OCI-LY7 (cell line): ENCODE results near the gene LZTS3. TPM values are rescaled to one million over a fixed set of nuclear protein-coding genes. Genes with fewer than 3 reads are reported as not detected.
"Not testable (repeated sequence)": the region's sequence is repeated elsewhere in the genome, so short reads cannot be mapped to it uniquely, and the experiment has no call there.

ENCODE experiments used
- BruUV-seq: library from RNA; stranded (reverse); fragments of 400-500 nt; replicated peaks from 2 replicates; lab custom pipeline; 2021; lab: Mats Ljungman, UMichigan
- CTCF ChIA-PET: fragments of 300-600 bp; sonication (Branson Sonifier 250); formaldehyde crosslinking; loops from one replicate; lab custom pipeline; 2022; ENCODE audit warnings: antibody characterized with exemption; ENCODE audit not compliant: unreplicated experiment; lab: Charles Lee
- POLR2A ChIA-PET: fragments of 300-600 bp; sonication (Branson Sonifier 250); formaldehyde crosslinking; loops from one replicate; lab custom pipeline; 2022; ENCODE audit warnings: antibody characterized with exemption; lab: Charles Lee
- DNase-seq: peaks from one replicate; pipeline ENCODE4 v3.0.0-alpha.2; 2015; ENCODE audit warnings: low spot score
- H2AFZ ChIP-seq: fragments of 200-600 bp; sonication (generic), shearing (Covaris generic); 2 replicates; pipeline ENCODE4 v1.6.1; 2014; ENCODE audit warnings: mild to moderate bottlenecking, antibody characterized with exemption, low read length, moderate library complexity
- H3K27ac ChIP-seq: fragments of 200-600 bp; sonication (generic); 2 replicates; pipeline ENCODE4 v1.5.1; 2014; ENCODE audit warnings: mixed run types, low read depth, mild to moderate bottlenecking, moderate library complexity, low read length, inconsistent platforms; ENCODE audit not compliant: poor library complexity, severe bottlenecking
- H3K36me3 ChIP-seq: fragments of 200-600 bp; sonication (generic); 2 replicates; pipeline ENCODE4 v1.6.1; 2014; ENCODE audit warnings: mild to moderate bottlenecking, antibody characterized with exemption, low read length, moderate library complexity, mixed read lengths; ENCODE audit not compliant: insufficient read depth
- H3K4me1 ChIP-seq: fragments of 200-600 bp; sonication (generic); 2 replicates; pipeline ENCODE4 v1.5.1; 2014; ENCODE audit warnings: mild to moderate bottlenecking, low read length; ENCODE audit not compliant: insufficient read depth, poor library complexity, severe bottlenecking
- H3K4me2 ChIP-seq: fragments of 200-600 bp; sonication (generic); 2 replicates; pipeline ENCODE4 v1.6.1; 2014; ENCODE audit warnings: mild to moderate bottlenecking, low read length
- H3K4me3 ChIP-seq: fragments of 200-600 bp; sonication (generic); 2 replicates; pipeline ENCODE4 v1.5.1; 2014; ENCODE audit warnings: mild to moderate bottlenecking, low read depth, low read length; ENCODE audit not compliant: poor library complexity, severe bottlenecking
- H3K79me2 ChIP-seq: fragments of 200-600 bp; sonication (generic); 2 replicates; pipeline ENCODE4 v1.6.1; 2016; ENCODE audit warnings: low read depth, mild to moderate bottlenecking, low read length, moderate library complexity, mixed read lengths; ENCODE audit not compliant: insufficient read depth
- H3K9me2 ChIP-seq: fragments of 200-600 bp; sonication (generic); 2 replicates; pipeline ENCODE4 v1.6.1; 2016; ENCODE audit warnings: mild to moderate bottlenecking, low read length, mixed read lengths; ENCODE audit not compliant: insufficient read depth
- H3K9me3 ChIP-seq: fragments of 200-600 bp; sonication (generic); 2 replicates; pipeline ENCODE4 v1.6.1; 2014; ENCODE audit warnings: mild to moderate bottlenecking, mixed run types, low read length, mixed read lengths
- H4K20me1 ChIP-seq: fragments of 200-600 bp; sonication (generic); 2 replicates; pipeline ENCODE4 v1.6.1; 2014; ENCODE audit warnings: mild to moderate bottlenecking, antibody characterized with exemption, low read length, moderate library complexity, mixed read lengths; ENCODE audit not compliant: insufficient read depth
- CTCF ChIP-seq: fragments of 200-600 bp; sonication (generic); conservative IDR thresholded peaks from 2 replicates; pipeline ENCODE4 v1.5.1; 2014; ENCODE audit warnings: mild to moderate bottlenecking, antibody characterized with exemption, low read length, moderate library complexity, mixed read lengths
- EZH2phosphoT487 ChIP-seq: fragments of 200-600 bp; sonication (generic); IDR thresholded peaks from 2 replicates; pipeline ENCODE4 v1.6.1; 2018; ENCODE audit warnings: low read depth, borderline replicate concordance, mild to moderate bottlenecking, mixed run types, antibody characterized with exemption, low read length, moderate library complexity, mixed read lengths
- intact Hi-C: fragments of 100-400 bp; cut with micrococcal nuclease; formaldehyde crosslinking; loops from one replicate; pipeline ENCODE4 v1.10.0; 2022; ENCODE audit not compliant: unreplicated experiment
- total RNA-seq, 2 experiments: library from RNA; depleted of rRNA in 1 of 2; stranded (reverse); fragments of >200 nt in 1 of 2; shearing (Covaris generic) in 1 of 2; gene quantifications; 2 replicates each; pipeline ENCODE4 v1.2.3, GENCODE V29; 2014 to 2022

Gene LZTS3
- total RNA-seq, 2 experiments from 2014 or later, result 4.7 to 5.0 TPM

- Histone ChIP-seq H4K20me1 (no peaks in the 10 kb centered on the region), H3K9me3 (no peaks in the 10 kb centered on the region), H3K4me1 (no peaks in the 10 kb centered on the region), H3K36me3 (no peaks in the 10 kb centered on the region), H3K9me2 (no peaks in the 10 kb centered on the region), H3K79me2 (no peaks in the 10 kb centered on the region), H2AFZ (no peak overlapping the region), H3K4me3 (no peak overlapping the region), H3K4me2 (no peak overlapping the region), H3K27ac (no peak overlapping the region)
- intact Hi-C loops, result no loop called here
- CTCF ChIA-PET, result no interaction called here
- TF ChIP-seq CTCF (no peak), EZH2phosphoT487 (no peak)
- BruUV-seq, result no TSS peak
- POLR2A ChIA-PET, result no interaction called here
- no peak for DNase-seq
These were observed 44.3 kb downstream of the LZTS3 start for GRCh38 chr20:3129094-3129493.

- no peak for TF ChIP-seq EZH2phosphoT487
- TF ChIP-seq CTCF, result no peak
- Histone ChIP-seq H2AFZ (no peak overlapping the region), H3K9me3 (peaks cover 5% of the 10 kb centered on the region; the same call in 1 of the 2 replicates), H3K9me2 (no peaks in the 10 kb centered on the region), H3K79me2 (no peaks in the 10 kb centered on the region), H4K20me1 (no peaks in the 10 kb centered on the region), H3K4me3 (no peak overlapping the region), H3K36me3 (peaks cover 5% of the 10 kb centered on the region; the same call in 1 of the 2 replicates), H3K4me2 (no peak overlapping the region), H3K27ac (no peak overlapping the region), H3K4me1 (no peaks in the 10 kb centered on the region)
- DNase-seq, result no peak
- ChIA-PET CTCF (no interaction called here), POLR2A (no interaction called here)
- intact Hi-C loops, result no loop called here
- BruUV-seq, result no TSS peak
These were observed 44.9 kb downstream of the LZTS3 start for GRCh38 chr20:3128275-3128984.

- POLR2A ChIA-PET, result no interaction called here
- no peaks in the 10 kb centered on the region for H3K79me2 ChIP-seq
- no peaks in the 10 kb centered on the region for H4K20me1 ChIP-seq
- CTCF ChIA-PET, result no interaction called here
- H2AFZ ChIP-seq, result no peak overlapping the region
- H3K4me3 ChIP-seq, result no peak overlapping the region
- no peaks in the 10 kb centered on the region for H3K9me2 ChIP-seq
- H3K9me3 ChIP-seq, result peaks cover 17% of the 10 kb centered on the region; the same call in 1 of the 2 replicates
- no peaks in the 10 kb centered on the region for H3K4me1 ChIP-seq
- H3K36me3 ChIP-seq, result peaks cover 24% of the 10 kb centered on the region
- DNase-seq, result no peak
- intact Hi-C loops, result no loop called here
- no peak overlapping the region for H3K4me2 ChIP-seq
- TF ChIP-seq EZH2phosphoT487, result no peak
- TF ChIP-seq CTCF, result no peak
- H3K27ac ChIP-seq, result no peak overlapping the region
- no TSS peak for BruUV-seq
These were observed 46.9 kb downstream of the LZTS3 start for GRCh38 chr20:3126527-3126859.

GRCh38 chr20:3125776-3126526 is 47.4 kb downstream of the LZTS3 start:
- H3K9me2 ChIP-seq, DNase-seq, H4K20me1 ChIP-seq, H3K27ac ChIP-seq, H3K4me2 ChIP-seq, H2AFZ ChIP-seq, H3K4me1 ChIP-seq, intact Hi-C loops, H3K4me3 ChIP-seq, CTCF ChIA-PET, POLR2A ChIA-PET, BruUV-seq, H3K79me2 ChIP-seq: not testable (repeated sequence)
- peaks cover 17% of the 10 kb centered on the region; the same call in 1 of the 2 replicates for H3K9me3 ChIP-seq
- peaks cover 30% of the 10 kb centered on the region for H3K36me3 ChIP-seq
